Prostate gland (tissue), 2 donors: ENCODE data around the gene TM4SF18.

ENCODE experiments used
- POLR2A ChIP-seq: fragments of 450-650 bp; IDR thresholded peaks from one replicate; pipeline ENCODE4 v1.6.1; 2016; ENCODE audit warnings: antibody characterized with exemption, mild to moderate bottlenecking
- POLR2AphosphoS5 ChIP-seq: sonication (generic); formaldehyde crosslinking; IDR thresholded peaks from one replicate; pipeline ENCODE4 v1.6.1; 2017; ENCODE audit warnings: antibody characterized with exemption
- TF ChIP-seq, protein P1 (sequence below), 4 experiments: fragments of 200-600 bp in 2 of 4; fragments of 450-650 bp in 2 of 4; sonication (generic) in 2 of 4; IDR thresholded peaks; 1 replicate in 3 of 4; 2 replicates in 1 of 4; pipeline ENCODE4 v1.5.1; 2016 to 2019; ENCODE audit warnings: antibody characterized with exemption in 4 of 4, mild to moderate bottlenecking in 2 of 4, moderate library complexity in 2 of 4

DNA sequence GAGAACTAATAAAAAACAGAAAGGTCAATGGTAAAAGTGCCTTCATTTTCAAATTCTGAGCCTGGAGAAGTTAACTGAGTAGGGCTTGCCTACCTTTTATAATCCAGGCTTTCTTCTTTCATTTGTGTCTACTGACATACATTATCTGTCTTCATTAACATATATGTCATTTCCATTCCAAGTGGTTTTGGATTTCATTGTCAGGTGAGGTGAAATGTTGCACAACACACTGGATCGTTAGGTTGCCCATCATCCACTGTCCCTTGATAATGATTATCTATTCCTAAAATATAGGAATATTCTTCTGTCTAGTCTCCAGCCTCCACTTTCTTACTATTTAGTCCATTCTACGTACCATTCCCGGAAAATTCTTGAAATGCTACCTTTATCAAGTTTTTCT is 56.8 kb downstream of the TM4SF18 start:
- TF ChIP-seq, protein P1, sequence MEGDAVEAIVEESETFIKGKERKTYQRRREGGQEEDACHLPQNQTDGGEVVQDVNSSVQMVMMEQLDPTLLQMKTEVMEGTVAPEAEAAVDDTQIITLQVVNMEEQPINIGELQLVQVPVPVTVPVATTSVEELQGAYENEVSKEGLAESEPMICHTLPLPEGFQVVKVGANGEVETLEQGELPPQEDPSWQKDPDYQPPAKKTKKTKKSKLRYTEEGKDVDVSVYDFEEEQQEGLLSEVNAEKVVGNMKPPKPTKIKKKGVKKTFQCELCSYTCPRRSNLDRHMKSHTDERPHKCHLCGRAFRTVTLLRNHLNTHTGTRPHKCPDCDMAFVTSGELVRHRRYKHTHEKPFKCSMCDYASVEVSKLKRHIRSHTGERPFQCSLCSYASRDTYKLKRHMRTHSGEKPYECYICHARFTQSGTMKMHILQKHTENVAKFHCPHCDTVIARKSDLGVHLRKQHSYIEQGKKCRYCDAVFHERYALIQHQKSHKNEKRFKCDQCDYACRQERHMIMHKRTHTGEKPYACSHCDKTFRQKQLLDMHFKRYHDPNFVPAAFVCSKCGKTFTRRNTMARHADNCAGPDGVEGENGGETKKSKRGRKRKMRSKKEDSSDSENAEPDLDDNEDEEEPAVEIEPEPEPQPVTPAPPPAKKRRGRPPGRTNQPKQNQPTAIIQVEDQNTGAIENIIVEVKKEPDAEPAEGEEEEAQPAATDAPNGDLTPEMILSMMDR (IDR thresholded peaks at IDR 0.05): no peak
- no peak for TF ChIP-seq POLR2A
- no peak for TF ChIP-seq POLR2AphosphoS5
